HEK293 (cell line): ENCODE data around the gene TRIM56.
A peak's percentile ranks its signal among the peaks of the same experiment; 100 is the strongest.

Source experiments
- AEBP2 ChIP-seq: fragments of 450-650 bp; formaldehyde crosslinking; IDR thresholded peaks from 2 replicates; pipeline ENCODE4 v1.5.1; 2016; ENCODE audit warnings: missing biosample characterization, missing genetic modification characterization, borderline replicate concordance
- FEZF1 ChIP-seq: fragments of 450-650 bp; formaldehyde crosslinking; IDR thresholded peaks from 2 replicates; pipeline ENCODE4 v1.5.1; 2016; ENCODE audit warnings: missing biosample characterization, missing genetic modification characterization
- GLIS2 ChIP-seq: fragments of 450-650 bp; formaldehyde crosslinking; IDR thresholded peaks from 2 replicates; pipeline ENCODE4 v1.5.1; 2016; ENCODE audit warnings: missing biosample characterization, missing genetic modification characterization
- HOXA7 ChIP-seq: sonication (generic); formaldehyde crosslinking; IDR thresholded peaks from 2 replicates; pipeline ENCODE4 v1.8.1; 2022; ENCODE audit warnings: missing genetic modification reagents, borderline replicate concordance
- INSM2 ChIP-seq: fragments of 450-650 bp; formaldehyde crosslinking; IDR thresholded peaks from 2 replicates; pipeline ENCODE4 v1.5.1; 2016; ENCODE audit warnings: missing biosample characterization, missing genetic modification characterization
- KLF8 ChIP-seq: fragments of 450-650 bp; formaldehyde crosslinking; IDR thresholded peaks from 2 replicates; pipeline ENCODE4 v1.5.1; 2016; ENCODE audit warnings: missing biosample characterization, missing genetic modification characterization
- PBX3 ChIP-seq: sonication (generic); formaldehyde crosslinking; IDR thresholded peaks from 2 replicates; pipeline ENCODE4 v1.8.1; 2022; ENCODE audit warnings: mild to moderate bottlenecking, moderate library complexity, missing genetic modification reagents
- PRDM4 ChIP-seq: fragments of 450-650 bp; formaldehyde crosslinking; IDR thresholded peaks from 2 replicates; pipeline ENCODE4 v1.5.1; 2017; ENCODE audit warnings: missing biosample characterization, missing genetic modification characterization
- SALL2 ChIP-seq: fragments of 450-650 bp; formaldehyde crosslinking; IDR thresholded peaks from 2 replicates; pipeline ENCODE4 v1.5.0; 2017; ENCODE audit warnings: missing biosample characterization, mild to moderate bottlenecking, missing genetic modification characterization, borderline replicate concordance
- SCRT2 ChIP-seq: fragments of 450-650 bp; formaldehyde crosslinking; IDR thresholded peaks from 2 replicates; pipeline ENCODE4 v1.5.1; 2016; ENCODE audit warnings: missing biosample characterization, missing genetic modification characterization
- SETDB1 ChIP-seq: IDR thresholded peaks from one replicate; pipeline ENCODE4 v1.6.1; 2017; ENCODE audit warnings: mild to moderate bottlenecking, low read length, moderate library complexity, mixed read lengths; ENCODE audit not compliant: insufficient read length
- YY1 ChIP-seq: fragments of 450-650 bp; formaldehyde crosslinking; IDR thresholded peaks from 2 replicates; pipeline ENCODE4 v1.5.1; 2018; ENCODE audit warnings: missing biosample characterization, missing genetic modification characterization
- ZBTB26 ChIP-seq: fragments of 450-650 bp; formaldehyde crosslinking; optimal IDR thresholded peaks from 2 replicates; pipeline ENCODE3; 2016; ENCODE audit warnings: missing biosample characterization, mild to moderate bottlenecking, missing genetic modification characterization
- ZBTB8A ChIP-seq: fragments of 450-650 bp; formaldehyde crosslinking; IDR thresholded peaks from 2 replicates; pipeline ENCODE4 v1.5.1; 2016; ENCODE audit warnings: missing biosample characterization, missing genetic modification characterization
- ZEB2 ChIP-seq: fragments of 450-650 bp; formaldehyde crosslinking; IDR thresholded peaks from 2 replicates; pipeline ENCODE4 v1.5.1; 2016; ENCODE audit warnings: missing biosample characterization, missing genetic modification characterization
- ZNF112 ChIP-seq: fragments of 450-650 bp; formaldehyde crosslinking; IDR thresholded peaks from 2 replicates; pipeline ENCODE4 v1.5.0; 2017; ENCODE audit warnings: missing biosample characterization, missing genetic modification characterization
- ZNF24 ChIP-seq: fragments of 450-650 bp; formaldehyde crosslinking; IDR thresholded peaks from 2 replicates; pipeline ENCODE4 v1.5.1; 2016; ENCODE audit warnings: missing biosample characterization, missing genetic modification characterization
- ZNF266 ChIP-seq: fragments of 450-650 bp; formaldehyde crosslinking; IDR thresholded peaks from 2 replicates; pipeline ENCODE4 v1.5.1; 2016; ENCODE audit warnings: missing biosample characterization, missing genetic modification characterization, low read depth
- ZNF335 ChIP-seq: fragments of 450-650 bp; formaldehyde crosslinking; conservative IDR thresholded peaks from 2 replicates; pipeline ENCODE4 v1.5.1; 2016; ENCODE audit warnings: missing biosample characterization, missing genetic modification characterization
- ZNF341 ChIP-seq: fragments of 450-650 bp; formaldehyde crosslinking; IDR thresholded peaks from 2 replicates; pipeline ENCODE4; 2016; ENCODE audit warnings: low read depth, missing biosample characterization, missing genetic modification characterization
- ZNF394 ChIP-seq: fragments of 450-650 bp; formaldehyde crosslinking; IDR thresholded peaks from 2 replicates; pipeline ENCODE4 v1.5.1; 2016; ENCODE audit warnings: missing biosample characterization, missing genetic modification characterization, mild to moderate bottlenecking, moderate library complexity, borderline replicate concordance
- ZNF449 ChIP-seq: fragments of 450-650 bp; formaldehyde crosslinking; IDR thresholded peaks from 2 replicates; pipeline ENCODE4 v1.5.1; 2017; ENCODE audit warnings: missing biosample characterization, mild to moderate bottlenecking, missing genetic modification characterization, moderate library complexity
- ZNF513 ChIP-seq: fragments of 450-650 bp; IDR thresholded peaks from 2 replicates; pipeline ENCODE4 v1.5.1; 2018; ENCODE audit warnings: missing biosample characterization, missing genetic modification characterization
- ZNF561 ChIP-seq: fragments of 450-650 bp; IDR thresholded peaks from 2 replicates; pipeline ENCODE4 v1.5.1; 2018; ENCODE audit warnings: missing biosample characterization, missing genetic modification characterization, borderline replicate concordance
- ZNF580 ChIP-seq: fragments of 450-650 bp; formaldehyde crosslinking; IDR thresholded peaks from 2 replicates; pipeline ENCODE4 v1.5.1; 2016; ENCODE audit warnings: missing biosample characterization, missing genetic modification characterization
- ZNF664 ChIP-seq: fragments of 450-650 bp; formaldehyde crosslinking; IDR thresholded peaks from 2 replicates; pipeline ENCODE4 v1.5.1; 2016; ENCODE audit warnings: missing biosample characterization, missing genetic modification characterization
- ZNF791 ChIP-seq: fragments of 450-650 bp; formaldehyde crosslinking; IDR thresholded peaks from 2 replicates; pipeline ENCODE4 v1.5.1; 2016; ENCODE audit warnings: missing biosample characterization, missing genetic modification characterization
- ZNF830 ChIP-seq: fragments of 450-650 bp; IDR thresholded peaks from 2 replicates; pipeline ENCODE4 v1.5.0; 2018; ENCODE audit warnings: missing biosample characterization, missing genetic modification characterization, low read depth, mild to moderate bottlenecking, moderate library complexity

TRIM56 gene

GRCh38 chr7:101066141-101066832, 19.0 kb upstream of the TRIM56 start (continued):
- TF ChIP-seq ZNF449 (tag by site-specific recombination) (no peak), SCRT2 (tag by site-specific recombination) (peak; percentile 83), ZNF561 (tag by site-specific recombination) (no peak; the same call in 1 of the 2 replicates), KLF8 (no peak), ZNF513 (tag by site-specific recombination) (no peak), FEZF1 (tag by site-specific recombination) (peak; percentile 14; the same call in 1 of the 2 replicates), ZNF664 (tag by site-specific recombination) (no peak), ZNF266 (no peak), YY1 (tag by site-specific recombination) (no peak), ZEB2 (tag by site-specific recombination) (peak; percentile 85), ZNF335 (peak; percentile 56), ZNF580 (tag by site-specific recombination) (peak; percentile 21; the same call in 1 of the 2 replicates), ZNF394 (tag by site-specific recombination) (no peak; the same call in 1 of the 2 replicates), AEBP2 (tag by site-specific recombination) (no peak), ZBTB8A (tag by site-specific recombination) (peak; percentile 41; the same call in 1 of the 2 replicates), INSM2 (tag by site-specific recombination) (no peak), ZNF791 (tag by site-specific recombination) (no peak), ZBTB26 (tag by site-specific recombination) (no peak), SALL2 (no peak), HOXA7 (no peak), SETDB1 (no peak), GLIS2 (tag by site-specific recombination) (peak; percentile 49), ZNF24 (no peak; the same call in 1 of the 2 replicates), ZNF112 (tag by site-specific recombination) (no peak), PBX3 (CRISPR knock-in tag) (no peak), ZNF830 (tag by site-specific recombination) (no peak), PRDM4 (tag by site-specific recombination) (no peak), ZNF341 (tag by site-specific recombination) (peak; percentile 54)
